CD1c-positive myeloid dendritic cell (primary cell): ENCODE data around the gene HSF4.

ENCODE experiments used
- DNase-seq: peaks from one replicate; pipeline ENCODE4 v3.0.0-alpha.2; 2016; ENCODE audit errors: extremely low spot score

HSF4 gene

GRCh38 chr16:67184995-67185650 is 20.6 kb downstream of the HSF4 start:
- peak; percentile 92 for DNase-seq

- no peak for DNase-seq
Measured at GRCh38 chr16:67185651-67186134, 21.1 kb downstream of the HSF4 start.

DNA sequence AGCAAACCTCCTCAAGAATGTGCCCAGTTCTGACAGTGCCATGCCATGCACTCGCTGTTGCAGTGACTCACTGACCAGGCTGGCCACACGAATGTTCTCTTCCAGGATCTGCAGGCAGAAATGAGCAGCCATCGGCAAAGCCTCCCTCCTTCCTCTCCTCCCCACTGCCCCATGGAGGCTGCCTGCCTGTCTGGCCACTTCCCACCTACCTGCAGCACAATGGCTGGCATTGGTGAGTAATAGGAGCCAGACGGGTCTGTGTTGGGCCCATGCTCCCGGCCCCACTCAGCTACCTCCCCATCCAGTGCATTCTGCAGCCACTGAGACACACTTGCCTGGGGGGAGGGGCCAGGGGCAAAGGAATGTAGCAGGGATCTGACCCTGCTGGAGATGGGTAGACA is 22.0 kb downstream of the HSF4 start:
- no peak for DNase-seq

DNA sequence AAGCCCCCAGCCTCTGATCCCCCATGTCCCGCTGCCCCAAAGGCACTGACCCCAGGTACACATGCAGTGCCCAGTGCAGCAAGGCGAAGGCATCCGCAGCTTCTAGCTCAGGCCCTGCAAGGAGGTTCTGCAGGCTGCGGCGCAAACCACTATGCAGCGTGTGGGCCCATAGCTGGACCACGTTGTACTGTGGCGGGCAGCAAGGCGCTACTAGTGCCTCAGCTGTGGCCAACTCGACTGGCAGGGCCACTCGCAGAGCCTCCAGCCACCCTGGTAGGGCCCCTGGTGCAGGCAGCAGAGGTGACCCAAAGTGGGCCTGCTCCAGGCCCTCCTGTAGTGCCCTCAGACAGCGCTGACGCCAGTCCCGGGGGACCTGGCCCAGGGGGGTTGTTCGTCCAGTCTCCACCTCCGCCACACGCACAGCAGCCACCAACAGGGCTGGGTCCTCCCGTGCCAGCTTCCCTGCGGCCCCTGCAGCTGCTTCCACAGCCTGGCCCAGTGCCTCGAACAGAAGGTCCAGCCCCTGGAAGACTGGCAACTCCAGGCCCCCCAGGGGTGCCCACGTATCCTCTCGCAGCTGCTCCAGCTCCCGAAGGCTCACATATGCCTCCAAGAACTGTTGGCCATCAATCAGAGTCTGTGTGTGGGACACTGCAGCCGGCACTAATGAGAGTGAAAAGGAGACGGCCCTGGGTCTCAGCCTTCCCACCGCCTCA is 22.8 kb downstream of the HSF4 start:
- DNase-seq = no peak

DNA sequence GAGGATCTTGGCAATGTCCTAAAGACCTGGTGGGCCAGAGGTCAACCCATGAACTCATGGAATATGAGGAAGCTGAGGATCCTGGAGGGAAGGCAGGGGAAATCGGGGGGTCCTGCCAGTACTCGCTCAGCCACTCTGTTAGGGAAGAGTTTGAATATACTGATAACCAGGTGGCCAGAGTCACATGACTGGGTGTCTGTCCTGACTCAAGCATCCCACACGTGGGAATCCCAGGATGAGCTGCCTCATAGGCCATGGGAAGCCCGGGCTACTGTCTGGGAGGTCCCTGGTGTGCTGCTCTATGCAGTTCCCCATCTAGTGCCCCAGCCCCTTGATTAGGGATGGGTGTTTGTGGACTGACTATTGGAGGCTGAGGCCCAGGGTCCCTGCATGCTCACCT is 23.8 kb downstream of the HSF4 start:
- no peak for DNase-seq

DNA sequence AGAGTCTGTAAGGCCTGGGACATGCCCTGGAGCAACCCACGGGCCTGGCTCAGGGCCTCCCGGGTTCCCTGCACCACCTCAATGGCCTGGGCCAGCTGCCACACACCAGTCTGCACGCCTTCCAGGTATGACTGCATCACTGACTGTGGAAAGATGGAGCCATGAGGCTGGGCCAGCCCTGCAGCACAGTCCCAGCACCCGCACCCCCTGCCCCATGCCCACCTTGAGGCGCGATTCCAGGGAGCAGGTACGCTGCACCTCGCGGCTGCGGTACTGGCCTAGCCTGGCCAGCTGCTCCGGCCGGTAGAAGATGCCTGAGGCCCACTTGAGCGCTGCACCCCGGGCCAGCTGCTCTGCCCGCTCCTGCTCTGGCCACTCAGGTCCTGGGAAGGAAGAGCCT is 24.3 kb downstream of the HSF4 start:
- DNase-seq = no peak

- DNase-seq = no peak
Measured at GRCh38 chr16:67190041-67190440, 25.5 kb downstream of the HSF4 start, which contains the start of gene EXOC3L1. Gene EXOC3L1, minus strand, starts transcription at chr16:67190136. Its CDS starts 460 bp downstream, at chr16:67189676.

DNA sequence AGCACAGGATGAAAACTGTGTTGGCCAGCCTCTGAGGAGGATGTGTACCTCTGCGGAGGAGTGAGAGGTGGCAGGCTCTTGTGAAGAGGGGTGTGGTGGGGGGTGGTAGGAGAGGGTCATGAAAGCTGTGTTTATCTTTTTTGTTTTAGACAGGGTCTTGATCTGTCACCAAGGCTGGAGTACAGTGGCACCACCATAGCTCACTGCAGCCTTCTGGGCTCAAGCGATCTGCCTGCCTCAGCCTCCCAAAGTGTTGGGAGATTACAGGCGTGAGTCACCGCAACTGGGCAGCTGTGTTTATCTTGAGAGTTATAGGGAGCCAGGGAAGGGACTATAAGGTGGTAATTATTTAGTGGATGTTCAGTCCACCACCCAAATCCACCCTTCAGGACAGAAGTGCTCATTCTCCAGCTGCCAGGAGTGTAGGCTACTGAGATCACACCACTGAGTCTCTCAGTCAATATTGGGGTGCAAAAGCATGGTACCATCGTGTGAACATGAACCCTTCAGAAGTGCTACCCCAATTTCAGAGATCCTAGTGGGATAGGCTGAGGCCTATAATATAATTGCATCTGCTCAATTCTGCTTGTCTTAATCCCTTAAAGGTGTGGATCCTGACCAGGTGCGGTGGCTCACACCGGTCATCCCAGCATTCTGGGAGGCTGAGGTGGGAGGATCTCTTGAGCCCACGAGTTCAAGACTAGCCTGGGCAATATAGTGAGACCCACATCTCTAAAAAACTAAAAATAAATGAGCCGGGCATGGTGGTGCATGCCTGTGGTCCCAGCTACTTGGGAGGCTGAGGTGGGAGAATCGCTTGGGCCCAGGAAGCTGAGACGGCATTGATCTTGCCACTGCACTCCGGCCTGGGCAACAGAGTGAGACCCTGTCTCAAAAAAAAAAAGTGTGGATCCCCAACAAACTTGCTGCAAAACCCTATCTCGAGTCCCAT is 26.2 kb downstream of the HSF4 start:
- DNase-seq = no peak

- DNase-seq = no peak
Measured at GRCh38 chr16:67191411-67191994, 27.0 kb downstream of the HSF4 start.

- peak; percentile 96 for DNase-seq
Measured at GRCh38 chr16:67191995-67192681, 27.6 kb downstream of the HSF4 start, which contains the start of gene E2F4. Gene E2F4, plus strand, starts transcription at chr16:67192155. Its CDS starts 73 bp downstream, at chr16:67192228.

GRCh38 chr16:67192781-67193361 is 28.3 kb downstream of the HSF4 start:
- no peak for DNase-seq

DNA sequence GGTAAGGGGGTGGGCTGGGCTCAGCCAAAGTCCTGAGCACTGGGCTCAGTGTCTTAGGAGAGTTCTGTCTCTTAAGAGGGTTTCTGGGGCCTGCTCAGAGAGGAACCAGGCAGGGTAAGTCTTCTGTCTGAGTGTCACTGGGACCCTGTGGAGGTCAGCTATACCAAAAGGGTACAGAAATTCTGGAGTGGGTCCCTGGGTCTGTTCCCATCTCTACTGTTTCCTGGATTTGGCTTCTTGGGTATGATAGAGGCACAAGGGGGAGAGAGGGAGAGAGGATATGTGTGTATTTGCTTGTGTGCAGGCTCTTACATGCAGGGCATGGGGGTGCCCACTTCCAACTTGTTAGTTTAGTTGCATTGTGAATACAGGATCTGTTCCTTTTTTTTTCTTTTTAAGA is 29.0 kb downstream of the HSF4 start:
- no peak for DNase-seq

DNA sequence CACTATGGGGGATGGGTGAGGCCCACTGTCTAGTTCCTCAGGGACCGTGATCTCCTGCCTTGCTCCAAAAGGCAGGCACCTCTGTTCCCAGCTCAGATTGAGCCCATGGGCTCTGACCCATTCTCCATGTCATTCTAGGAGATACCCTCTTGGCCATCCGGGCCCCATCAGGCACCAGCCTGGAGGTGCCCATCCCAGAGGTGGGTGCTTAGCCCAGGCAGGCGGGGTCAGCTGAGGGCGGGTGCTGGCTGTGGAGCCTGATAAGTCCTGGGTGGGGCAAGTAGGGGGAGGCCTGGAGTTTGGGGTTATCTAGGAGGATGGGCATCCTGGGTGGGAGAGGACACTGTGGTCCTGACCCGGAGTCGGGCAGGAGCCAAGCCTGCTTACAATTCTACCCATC is 29.7 kb downstream of the HSF4 start:
- DNase-seq = no peak

DNA sequence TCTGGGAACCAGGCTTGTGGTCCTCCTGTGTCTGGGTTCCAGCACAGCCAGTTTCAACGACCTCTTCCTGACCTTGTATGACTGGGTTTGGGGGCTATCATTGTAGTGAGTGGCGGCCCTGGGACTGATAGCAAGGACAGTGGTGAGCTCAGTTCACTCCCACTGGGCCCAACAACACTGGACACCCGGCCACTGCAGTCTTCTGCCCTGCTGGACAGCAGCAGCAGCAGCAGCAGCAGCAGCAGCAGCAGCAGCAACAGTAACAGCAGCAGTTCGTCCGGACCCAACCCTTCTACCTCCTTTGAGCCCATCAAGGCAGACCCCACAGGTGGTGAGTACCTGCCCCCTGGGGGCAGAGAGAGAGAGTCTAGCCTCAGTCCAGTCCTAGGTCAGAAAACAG is 31.1 kb downstream of the HSF4 start:
- no peak for DNase-seq

DNA sequence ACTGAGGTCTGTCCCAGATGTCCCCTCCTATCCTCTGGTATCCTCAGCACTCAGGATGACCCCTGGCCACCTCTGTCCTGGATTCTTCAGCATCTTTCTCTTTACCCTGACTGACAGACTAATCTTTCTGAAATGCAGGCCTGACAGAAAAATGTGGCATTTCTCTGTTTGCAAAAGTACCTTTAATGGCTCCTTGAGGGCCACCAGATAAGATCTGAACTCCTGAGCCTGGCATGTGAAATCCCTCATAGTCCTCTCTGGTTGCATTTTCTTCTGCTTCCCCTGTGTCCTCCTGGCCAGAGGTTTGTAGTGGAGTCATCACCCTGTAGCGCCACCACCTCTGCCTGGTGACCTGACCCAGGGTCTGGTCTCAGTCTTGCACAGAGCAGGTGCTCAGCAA is 32.3 kb downstream of the HSF4 start:
- DNase-seq = no peak

DNA sequence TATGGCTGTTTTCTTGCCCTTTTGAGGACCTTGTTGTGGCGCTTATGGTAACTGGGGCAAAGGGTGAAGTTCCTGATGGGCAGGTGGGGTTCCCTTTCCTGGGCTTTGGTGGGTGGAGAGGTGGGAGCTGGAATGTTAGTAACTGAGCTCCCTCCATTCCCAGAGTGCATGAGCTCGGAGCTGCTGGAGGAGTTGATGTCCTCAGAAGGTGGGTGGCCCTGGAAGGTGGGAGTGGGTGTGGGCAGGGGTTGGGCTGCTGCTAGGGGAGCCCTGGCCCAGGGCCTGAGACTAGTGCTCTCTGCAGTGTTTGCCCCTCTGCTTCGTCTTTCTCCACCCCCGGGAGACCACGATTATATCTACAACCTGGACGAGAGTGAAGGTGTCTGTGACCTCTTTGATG is 33.2 kb downstream of the HSF4 start:
- no peak for DNase-seq

DNA sequence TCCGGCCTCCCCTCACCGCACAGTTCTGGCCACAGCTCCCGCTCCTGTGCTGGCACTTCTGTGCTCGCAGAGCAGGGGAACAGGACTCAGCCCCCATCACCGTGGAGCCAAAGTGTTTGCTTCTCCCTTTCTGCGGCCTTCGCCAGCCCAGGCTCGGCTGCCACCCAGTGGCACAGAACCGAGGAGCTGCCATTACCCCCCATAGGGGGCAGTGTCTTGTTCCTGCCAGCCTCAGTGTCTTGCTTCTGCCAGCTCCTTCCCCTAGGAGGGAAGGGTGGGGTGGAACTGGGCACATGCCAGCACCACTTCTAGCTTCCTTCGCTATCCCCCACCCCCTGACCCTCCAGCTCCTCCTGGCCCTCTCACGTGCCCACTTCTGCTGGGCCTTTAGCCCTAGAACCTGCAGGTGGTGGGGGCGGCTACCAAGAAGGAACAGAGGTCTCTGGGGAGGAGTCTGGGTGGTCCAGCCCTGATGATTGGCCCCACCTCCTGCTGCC is 33.7 kb downstream of the HSF4 start:
- DNase-seq = peak; percentile 61

DNA sequence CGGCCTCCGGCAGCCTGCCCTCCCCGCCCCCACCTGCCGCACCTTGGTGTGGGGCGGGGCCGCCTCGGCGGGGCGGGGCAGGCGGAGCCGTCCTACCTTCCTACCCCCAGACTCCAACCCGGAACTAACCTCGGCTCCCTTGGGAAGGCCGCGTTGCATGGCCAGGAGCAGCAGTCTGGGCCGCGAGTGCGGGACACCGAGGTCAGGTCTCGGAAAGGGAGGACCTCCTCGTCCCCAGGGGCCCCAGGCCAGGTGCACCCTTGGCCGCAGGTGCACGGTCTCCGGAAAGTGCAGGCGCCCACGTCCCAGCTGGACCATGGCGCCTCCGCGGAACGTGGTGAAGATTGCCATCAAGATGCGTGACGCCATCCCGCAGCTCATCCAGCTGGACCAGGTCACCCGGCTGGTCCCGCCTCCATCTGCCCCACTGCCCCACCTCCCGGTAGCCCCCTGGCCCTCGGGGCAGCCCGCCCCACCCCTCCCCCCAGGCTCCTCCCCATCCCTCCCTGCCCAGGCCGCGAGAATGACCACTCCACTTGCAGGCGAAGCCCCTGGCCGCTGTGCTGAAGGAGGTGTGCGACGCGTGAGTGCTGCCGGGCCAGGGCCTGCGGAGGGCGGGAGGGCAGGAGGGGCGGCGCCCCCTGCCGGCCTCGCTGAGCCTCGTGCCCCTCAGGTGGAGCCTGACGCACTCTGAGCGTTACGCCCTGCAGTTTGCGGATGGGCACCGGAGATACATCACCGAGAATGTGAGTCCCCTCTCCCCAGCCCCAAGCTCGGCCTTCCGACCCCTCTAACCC is 34.7 kb downstream of the HSF4 start, which contains the start of gene ELMO3:
Gene ELMO3 (plus strand): TSS at position 121 of the 797 bp plus-strand sequence. CDS start 196 bp downstream, at position 317.
- DNase-seq = no peak

DNA sequence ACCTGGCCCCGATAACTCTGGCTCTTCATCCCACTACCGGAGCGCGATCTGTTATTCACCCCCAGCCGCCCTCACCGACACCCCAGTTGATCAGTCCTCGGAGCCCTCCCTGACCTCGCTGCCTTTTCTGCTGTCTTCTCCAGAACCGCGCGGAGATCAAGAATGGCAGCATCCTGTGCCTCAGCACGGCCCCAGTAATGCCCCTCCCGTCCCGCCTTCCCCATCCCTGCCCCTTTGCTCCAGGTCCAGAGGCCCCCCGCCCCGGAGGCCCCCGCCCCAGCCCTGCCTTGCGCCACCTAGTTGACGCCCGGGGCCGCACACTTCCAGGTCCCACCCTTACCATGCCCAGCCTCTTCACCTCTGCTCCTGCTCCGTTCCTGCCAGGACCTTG is 35.3 kb downstream of the HSF4 start:
- DNase-seq = no peak

GRCh38 chr16:67200491-67200890 is 35.9 kb downstream of the HSF4 start:
- no peak for DNase-seq
